Kidney glomerular epithelial cell (primary cell): ENCODE data around the gene FOXD4L3.
"Not testable (repeated sequence)": the region's sequence is repeated elsewhere in the genome, so short reads cannot be mapped to it uniquely, and the experiment has no call there.

Experiments
- DNase-seq: peaks from one replicate; lab custom pipeline; 2025; lab: John Stamatoyannopoulos, UW

Gene FOXD4L3

GRCh38 chr9:68351689-68352088, 49.0 kb downstream of the FOXD4L3 start:
- DNase-seq = not testable (repeated sequence)
